SIG-M5 treated with dmso at 0.1 percent for 504 hours (cell line): Measurements from ENCODE around the gene IFI16.
"Not testable (repeated sequence)": the region's sequence is repeated elsewhere in the genome, so short reads cannot be mapped to it uniquely, and the experiment has no call there.

Source experiments
- DNase-seq: peaks from one replicate; lab custom pipeline; 2025; ENCODE audit not compliant: unreplicated experiment; lab: John Stamatoyannopoulos, UW

IFI16 gene

DNA sequence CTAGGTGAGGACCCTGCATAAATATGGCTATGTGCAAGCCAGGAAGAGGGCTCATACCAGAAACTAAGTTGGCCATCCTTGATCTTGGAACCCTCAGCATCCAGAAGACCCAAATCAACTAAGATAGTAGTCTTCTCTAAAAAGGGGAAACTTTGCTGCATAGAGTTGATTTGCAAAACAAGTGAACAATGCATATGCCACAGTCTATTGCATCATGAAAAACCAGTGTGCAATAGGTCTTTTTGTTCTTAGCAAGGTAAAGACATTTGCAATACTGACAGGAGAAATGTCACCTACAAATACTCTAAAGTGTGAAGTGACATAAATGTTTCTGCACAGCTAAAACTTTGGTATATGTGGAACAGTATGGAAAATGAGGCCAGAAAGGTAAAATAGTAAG is 2.0 kb upstream of the IFI16 start:
- peak; percentile 40 for DNase-seq

DNA sequence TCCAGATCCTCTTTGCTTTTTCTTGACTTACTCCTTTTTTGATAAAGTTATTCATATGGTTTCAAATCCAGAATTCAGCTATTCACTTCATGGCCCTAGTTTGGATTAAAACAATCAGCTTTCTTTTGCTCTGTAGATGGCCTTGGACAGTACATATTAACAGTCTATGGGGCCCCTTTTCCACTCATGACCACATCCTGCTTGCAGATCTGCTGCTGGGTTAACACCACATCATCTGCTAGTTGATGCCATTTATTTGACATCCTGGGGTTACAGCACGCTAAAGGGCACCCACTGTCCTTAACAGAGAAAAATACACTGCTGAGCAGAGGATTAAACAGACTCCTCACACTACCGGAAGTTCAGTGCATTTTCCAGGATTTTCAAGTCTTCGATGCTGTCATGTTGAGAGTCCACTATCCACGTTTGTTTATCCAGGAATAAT is 941 bp upstream of the IFI16 start:
- DNase-seq: peak; percentile 54

GRCh38 chr1:159009287-159009686 is 420 bp upstream of the IFI16 start:
- no peak for DNase-seq

DNA sequence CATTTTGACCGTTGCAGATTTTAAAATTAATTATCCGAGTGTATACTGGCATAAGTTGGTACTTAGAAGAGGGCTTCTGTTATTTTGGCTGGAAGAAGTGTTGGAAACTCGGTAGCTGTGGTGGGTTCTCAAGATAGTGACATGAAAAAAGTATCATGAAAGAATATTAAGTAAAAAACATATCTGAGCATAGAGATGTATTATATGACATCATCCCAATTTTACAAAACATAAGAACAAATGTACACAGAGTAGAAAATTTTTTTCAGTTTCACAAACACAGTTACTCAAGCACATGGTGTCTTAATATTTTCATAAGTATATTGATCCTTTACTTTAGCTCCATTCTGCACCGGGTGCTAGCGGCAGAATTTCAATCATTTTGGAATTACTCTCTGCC is 684 bp downstream of the IFI16 start:
- DNase-seq: no peak

- not testable (repeated sequence) for DNase-seq
Observed at GRCh38 chr1:159011001-159011400, 1.3 kb downstream of the IFI16 start.

DNA sequence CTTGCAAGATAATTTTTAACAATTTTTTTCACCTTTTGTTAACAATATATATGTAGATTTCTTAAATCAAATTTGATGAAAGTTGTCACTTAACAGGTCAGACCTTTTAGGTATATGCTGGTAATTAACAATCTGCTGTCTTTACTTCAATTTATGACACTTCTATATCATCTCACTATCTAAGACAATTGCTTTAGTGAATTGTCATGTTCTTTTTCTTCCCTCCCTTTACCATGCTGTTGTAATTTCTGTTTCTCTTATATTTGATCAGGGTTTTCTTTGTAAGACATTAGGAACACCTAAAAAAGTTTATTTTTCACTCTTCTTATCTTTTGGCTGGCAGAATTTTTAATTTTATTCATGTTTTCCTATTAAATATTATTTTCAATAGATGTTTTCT is 2.0 kb downstream of the IFI16 start:
- no peak for DNase-seq

- DNase-seq: peak; percentile 16
Observed at GRCh38 chr1:159012495-159012894, 2.8 kb downstream of the IFI16 start.

GRCh38 chr1:159014003-159014571 is 4.4 kb downstream of the IFI16 start:
- DNase-seq: peak; percentile 12

DNA sequence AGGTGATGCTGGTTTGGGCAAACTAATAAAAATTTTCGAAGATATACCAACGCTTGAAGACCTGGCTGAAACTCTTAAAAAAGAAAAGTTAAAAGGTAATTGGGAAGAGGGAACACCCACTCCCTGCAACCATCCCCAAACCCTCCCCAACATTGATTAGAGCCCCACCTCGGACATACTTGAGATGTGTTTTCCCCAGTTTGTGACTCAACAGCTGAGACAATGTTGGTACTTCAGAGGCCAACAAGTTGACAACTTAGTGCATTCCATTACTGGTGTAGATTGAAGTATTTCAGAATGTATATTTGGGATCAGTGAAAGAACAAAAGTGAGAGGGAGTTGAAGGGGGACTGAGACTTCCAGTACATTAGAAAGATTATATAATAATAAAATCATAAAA is 5.1 kb downstream of the IFI16 start:
- no peak for DNase-seq

DNA sequence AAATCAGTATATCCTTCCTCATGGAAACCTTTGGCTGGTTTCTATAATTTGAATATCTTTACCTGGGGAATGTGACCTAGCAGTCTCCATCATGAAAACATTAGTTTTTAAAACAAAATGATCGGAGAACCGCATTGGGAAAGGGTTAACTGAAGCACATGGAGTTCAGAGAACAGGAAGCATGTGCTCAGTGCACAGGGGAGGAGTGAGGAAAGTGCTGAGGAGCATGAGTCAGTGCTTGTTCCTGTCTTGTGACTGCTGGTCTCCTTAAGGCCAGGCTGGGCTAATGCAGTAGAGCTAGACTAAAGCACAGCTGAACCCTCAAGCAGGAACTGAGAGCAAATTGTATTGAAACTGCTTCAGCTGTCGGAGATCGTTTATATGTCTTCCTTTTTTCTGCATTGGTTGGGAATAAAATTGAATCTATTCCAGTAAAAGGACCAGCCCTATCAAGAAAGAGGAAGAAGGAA is 5.8 kb downstream of the IFI16 start:
- peak; percentile 99 for DNase-seq

GRCh38 chr1:159023723-159024122 is 14.0 kb downstream of the IFI16 start:
- DNase-seq: no peak

DNA sequence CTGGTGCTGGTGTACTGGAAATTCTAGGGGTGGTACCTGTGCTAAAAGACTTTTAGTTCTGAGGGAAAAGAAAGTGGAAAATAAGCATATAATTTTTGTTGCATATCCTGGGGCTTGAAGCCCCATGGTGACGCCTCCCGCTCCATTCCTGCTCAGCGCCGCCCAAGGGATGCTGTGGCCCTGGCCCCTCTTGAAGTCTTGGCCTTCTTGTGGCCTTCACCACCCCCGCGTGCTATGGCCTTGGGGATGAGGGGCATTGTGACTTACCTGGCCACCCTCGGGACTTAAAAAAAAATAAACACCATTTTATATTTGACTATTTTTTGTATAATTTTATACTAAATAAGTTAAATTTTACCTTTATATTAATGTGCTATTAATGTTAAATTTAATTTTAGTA is 15.3 kb downstream of the IFI16 start:
- DNase-seq: no peak

DNA sequence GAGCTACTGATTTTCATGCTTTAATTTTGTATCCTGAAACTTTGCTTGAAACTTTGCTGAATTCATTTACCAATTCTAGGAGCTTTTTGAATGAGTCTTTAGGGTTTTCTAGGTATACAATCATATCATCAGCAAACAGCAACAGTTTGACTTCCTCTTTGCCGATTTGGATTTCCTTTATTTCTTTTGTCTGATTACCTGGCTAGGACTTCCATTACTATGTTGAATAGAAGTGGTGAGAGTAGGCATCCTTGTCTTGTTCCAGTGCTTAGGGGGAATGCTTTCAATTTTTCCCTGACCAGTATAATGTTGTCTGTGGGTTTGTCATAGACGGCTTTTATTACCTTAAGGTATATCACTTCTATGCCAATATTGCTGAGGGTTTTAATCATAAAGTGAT is 17.1 kb downstream of the IFI16 start:
- DNase-seq: not testable (repeated sequence)

GRCh38 chr1:159030311-159030710 is 20.6 kb downstream of the IFI16 start:
- no peak for DNase-seq

GRCh38 chr1:159030877-159031447 is 21.3 kb downstream of the IFI16 start:
- no peak for DNase-seq

DNA sequence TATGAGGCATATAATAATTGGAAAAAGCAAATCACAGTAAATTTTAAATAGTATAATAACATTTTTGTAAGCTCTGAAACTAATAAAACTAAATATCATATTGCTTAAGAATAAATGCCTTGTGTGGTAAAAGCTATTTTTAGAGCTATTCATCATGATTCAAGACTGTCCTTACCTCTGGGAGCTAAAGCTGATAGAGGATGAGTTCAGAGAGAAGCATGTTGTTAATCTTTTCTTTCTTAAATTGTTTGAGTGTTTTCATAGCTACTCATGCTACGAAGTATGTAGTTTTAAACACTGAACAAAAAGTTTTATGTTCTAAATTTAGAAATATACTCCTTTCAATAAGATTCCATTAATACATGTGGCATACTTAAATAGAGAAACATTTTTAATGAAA is 30.5 kb downstream of the IFI16 start:
- DNase-seq: no peak

- DNase-seq: no peak
Observed at GRCh38 chr1:159040893-159041724, 31.4 kb downstream of the IFI16 start.

- DNase-seq: not testable (repeated sequence)
Observed at GRCh38 chr1:159046486-159046885, 36.8 kb downstream of the IFI16 start.

GRCh38 chr1:159051436-159051835 is 41.7 kb downstream of the IFI16 start:
- DNase-seq: no peak

DNA sequence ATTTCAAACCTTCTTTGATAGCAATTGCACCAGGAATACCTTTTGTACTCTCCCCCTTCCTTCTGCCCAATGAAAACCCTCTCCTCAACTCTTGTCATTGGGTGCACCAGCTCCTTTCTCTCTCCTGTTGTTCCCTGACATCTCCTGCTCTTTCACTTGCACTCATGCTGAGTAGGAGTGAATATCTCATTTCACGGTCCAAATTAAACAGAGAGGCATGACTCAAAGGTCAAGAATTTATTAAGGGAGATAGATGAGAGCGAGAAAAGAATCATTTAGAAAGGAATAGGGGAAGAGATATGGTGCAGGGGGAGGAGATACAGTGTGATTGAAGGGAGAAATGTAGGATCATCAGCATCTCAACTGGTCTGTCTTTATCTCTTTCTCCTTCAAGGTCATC is 44.7 kb downstream of the IFI16 start:
- no peak for DNase-seq

GRCh38 chr1:159055181-159055641 is 45.5 kb downstream of the IFI16 start:
- DNase-seq: peak; percentile 82

GRCh38 chr1:159056069-159056698 is 46.5 kb downstream of the IFI16 start:
- DNase-seq: no peak
